GM12878 (cell line): ENCODE results near the gene TDRKH. TPM values are rescaled to one million over a fixed set of nuclear protein-coding genes. Genes with fewer than 3 reads are reported as not detected.

Source experiments
- BACH1 ChIP-seq: fragments of 450-650 bp; IDR thresholded peaks from 2 replicates; pipeline ENCODE4 v1.6.1; 2017; ENCODE audit warnings: mild to moderate bottlenecking, borderline replicate concordance
- EED ChIP-seq: sonication (generic); IDR thresholded peaks from 2 replicates; pipeline ENCODE4 v1.6.1; 2016; ENCODE audit warnings: antibody characterized with exemption, low read depth
- ELK1 ChIP-seq: IDR thresholded peaks from 2 replicates; pipeline ENCODE4 v1.6.1; 2012; ENCODE audit warnings: low read depth, low read length, improper control_type of control experiment
- EZH2 ChIP-seq: IDR thresholded peaks from 2 replicates; pipeline ENCODE4 v1.6.1; 2012; ENCODE audit warnings: low read depth, mild to moderate bottlenecking, control low read depth, inconsistent platforms, low read length, borderline replicate concordance; ENCODE audit not compliant: control insufficient read depth
- MTA3 ChIP-seq: IDR thresholded peaks from 2 replicates; pipeline ENCODE4 v1.6.1; 2012; ENCODE audit warnings: low read length, inconsistent platforms, borderline replicate concordance
- NKRF ChIP-seq: fragments of 450-650 bp; conservative IDR thresholded peaks from 2 replicates; pipeline ENCODE4 v1.6.1; 2017; ENCODE audit warnings: mild to moderate bottlenecking, moderate library complexity
- SMAD1 ChIP-seq: fragments of 450-650 bp; IDR thresholded peaks from 2 replicates; pipeline ENCODE4 v1.6.1; 2018; ENCODE audit warnings: mild to moderate bottlenecking, low read depth; ENCODE audit not compliant: partially characterized antibody
- SPI1 ChIP-seq: IDR thresholded peaks from 2 replicates; pipeline ENCODE4 v1.6.1; 2011; ENCODE audit warnings: low read depth, mild to moderate bottlenecking, low read length, moderate library complexity, borderline replicate concordance; ENCODE audit not compliant: insufficient read depth
- TCF7 ChIP-seq: IDR thresholded peaks from 2 replicates; pipeline ENCODE4 v1.6.1; 2014; ENCODE audit warnings: antibody characterized with exemption, borderline replicate concordance
- ZBTB4 ChIP-seq: fragments of 450-650 bp; formaldehyde crosslinking; IDR thresholded peaks from 2 replicates; pipeline ENCODE4 v1.4.0; 2022; ENCODE audit warnings: mild to moderate bottlenecking, moderate library complexity
- polyA plus RNA-seq, 11 experiments: library from polyadenylated mRNA; depleted of rRNA in 4 of 11; unstranded in 6 of 11; stranded (reverse) in 5 of 11; fragments of >200 nt; fragmentation: Nextera tagmentation in 4 of 11; fragmentation: Illumina TruSeq in 1 of 11; extraction: Ambion mirVana in 4 of 11; extraction: Trizol in 1 of 11; gene quantifications; 1 replicate in 1 of 11; 2 replicates in 10 of 11; pipeline versions ENCODE4 v1.2.1 to v1.2.3, GENCODE V29; 2011 to 2016; ENCODE audit warnings: inconsistent platforms in 2 of 11, missing spikeins in 2 of 11, low read depth in 1 of 11
- total RNA-seq, 4 experiments: library from RNA; depleted of rRNA in 3 of 4; stranded (reverse); fragments of >200 nt in 3 of 4; fragmentation: Illumina TruSeq in 1 of 4; extraction: Trizol in 1 of 4; gene quantifications; 2 replicates each; pipeline versions ENCODE4 v1.2.1 to v1.2.3, GENCODE V29; 2013 to 2021
- TF ChIP-seq, protein P1 (sequence below): fragments of 150-350 bp; IDR thresholded peaks from 2 replicates; pipeline ENCODE4 v1.6.1; 2016; ENCODE audit warnings: low read depth, low read length
- TF ChIP-seq, protein P2 (sequence below): fragments of 450-650 bp; IDR thresholded peaks from 2 replicates; pipeline ENCODE4 v1.6.1; 2016; ENCODE audit warnings: mild to moderate bottlenecking

Gene TDRKH
- total and polyA plus RNA-seq, 10 of the 15 experiments (the other 5 are each of a cell fraction or from before 2014, with no cell fraction given), result 1.3 to 8.4 (median 2.9) TPM

DNA sequence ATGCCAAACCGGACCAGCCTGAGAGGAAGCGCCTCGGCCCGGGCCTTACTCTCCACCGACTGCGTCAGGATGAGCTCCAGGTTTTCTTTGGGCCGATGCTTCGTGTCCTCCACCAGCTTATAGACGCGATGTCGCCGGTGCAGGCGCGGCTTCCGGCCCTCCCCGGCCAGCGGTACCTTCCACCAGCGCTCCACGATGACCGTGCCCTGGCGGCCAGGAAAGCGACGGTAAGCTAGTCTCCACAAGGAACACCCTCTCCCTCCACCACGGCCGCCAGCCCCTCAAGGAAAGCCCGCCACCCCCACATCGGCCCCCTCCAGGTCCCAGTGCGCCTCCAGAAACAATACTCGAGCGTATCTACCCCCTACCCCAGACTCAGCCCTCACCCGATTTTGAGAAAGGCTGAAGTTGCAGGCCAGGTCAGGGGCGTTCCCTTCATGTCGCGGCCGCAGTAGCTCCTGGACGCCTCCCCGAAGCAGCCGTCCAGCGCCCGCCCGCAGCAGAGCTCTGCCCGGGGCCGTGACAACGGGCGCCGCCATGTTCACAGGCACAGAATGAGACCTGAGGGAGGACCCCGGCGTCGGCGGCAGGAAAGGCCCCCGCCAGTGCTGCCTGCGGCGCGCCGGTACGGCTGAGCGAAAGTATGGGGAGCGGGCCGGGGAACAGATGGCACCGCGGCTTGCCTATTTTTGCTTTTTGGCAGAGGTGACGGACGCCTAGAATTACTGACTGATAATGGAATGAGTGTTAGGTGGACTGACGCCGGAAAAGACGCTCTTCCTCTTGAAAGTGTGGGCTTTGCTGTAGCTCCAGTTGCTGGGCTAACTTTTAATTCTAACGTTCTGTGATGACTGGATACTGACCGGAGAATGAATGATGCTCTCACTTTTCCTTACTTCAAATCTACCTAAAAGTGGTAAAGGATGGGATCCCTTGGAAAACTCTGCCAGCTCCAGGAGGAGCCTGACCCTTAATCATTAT, 27.1 kb downstream of the TDRKH start, which contains the start of gene MRPL9 (continued):
- TF ChIP-seq ZBTB4 (CRISPR knock-in tag) (no peak), EZH2 (no peak), TCF7 (no peak), EED (no peak), MTA3 (no peak), BACH1 (0 out of 2 replicates have a peak, but pooled peaks have one; percentile 24), SMAD1 (peak; percentile 51), ELK1 (0 out of 2 replicates have a peak, but pooled peaks have one; percentile 27), SPI1 (no peak), NKRF (peak; percentile 51; the same call in 1 of the 2 replicates)
- TF ChIP-seq, protein P1, sequence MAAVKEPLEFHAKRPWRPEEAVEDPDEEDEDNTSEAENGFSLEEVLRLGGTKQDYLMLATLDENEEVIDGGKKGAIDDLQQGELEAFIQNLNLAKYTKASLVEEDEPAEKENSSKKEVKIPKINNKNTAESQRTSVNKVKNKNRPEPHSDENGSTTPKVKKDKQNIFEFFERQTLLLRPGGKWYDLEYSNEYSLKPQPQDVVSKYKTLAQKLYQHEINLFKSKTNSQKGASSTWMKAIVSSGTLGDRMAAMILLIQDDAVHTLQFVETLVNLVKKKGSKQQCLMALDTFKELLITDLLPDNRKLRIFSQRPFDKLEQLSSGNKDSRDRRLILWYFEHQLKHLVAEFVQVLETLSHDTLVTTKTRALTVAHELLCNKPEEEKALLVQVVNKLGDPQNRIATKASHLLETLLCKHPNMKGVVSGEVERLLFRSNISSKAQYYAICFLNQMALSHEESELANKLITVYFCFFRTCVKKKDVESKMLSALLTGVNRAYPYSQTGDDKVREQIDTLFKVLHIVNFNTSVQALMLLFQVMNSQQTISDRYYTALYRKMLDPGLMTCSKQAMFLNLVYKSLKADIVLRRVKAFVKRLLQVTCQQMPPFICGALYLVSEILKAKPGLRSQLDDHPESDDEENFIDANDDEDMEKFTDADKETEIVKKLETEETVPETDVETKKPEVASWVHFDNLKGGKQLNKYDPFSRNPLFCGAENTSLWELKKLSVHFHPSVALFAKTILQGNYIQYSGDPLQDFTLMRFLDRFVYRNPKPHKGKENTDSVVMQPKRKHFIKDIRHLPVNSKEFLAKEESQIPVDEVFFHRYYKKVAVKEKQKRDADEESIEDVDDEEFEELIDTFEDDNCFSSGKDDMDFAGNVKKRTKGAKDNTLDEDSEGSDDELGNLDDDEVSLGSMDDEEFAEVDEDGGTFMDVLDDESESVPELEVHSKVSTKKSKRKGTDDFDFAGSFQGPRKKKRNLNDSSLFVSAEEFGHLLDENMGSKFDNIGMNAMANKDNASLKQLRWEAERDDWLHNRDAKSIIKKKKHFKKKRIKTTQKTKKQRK, result no peak
- TF ChIP-seq, protein P2, sequence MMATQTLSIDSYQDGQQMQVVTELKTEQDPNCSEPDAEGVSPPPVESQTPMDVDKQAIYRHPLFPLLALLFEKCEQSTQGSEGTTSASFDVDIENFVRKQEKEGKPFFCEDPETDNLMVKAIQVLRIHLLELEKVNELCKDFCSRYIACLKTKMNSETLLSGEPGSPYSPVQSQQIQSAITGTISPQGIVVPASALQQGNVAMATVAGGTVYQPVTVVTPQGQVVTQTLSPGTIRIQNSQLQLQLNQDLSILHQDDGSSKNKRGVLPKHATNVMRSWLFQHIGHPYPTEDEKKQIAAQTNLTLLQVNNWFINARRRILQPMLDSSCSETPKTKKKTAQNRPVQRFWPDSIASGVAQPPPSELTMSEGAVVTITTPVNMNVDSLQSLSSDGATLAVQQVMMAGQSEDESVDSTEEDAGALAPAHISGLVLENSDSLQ, result peak; percentile 57
